ENCODE measurements around the gene ARHGAP26.

The ARHGAP26 gene

DNA sequence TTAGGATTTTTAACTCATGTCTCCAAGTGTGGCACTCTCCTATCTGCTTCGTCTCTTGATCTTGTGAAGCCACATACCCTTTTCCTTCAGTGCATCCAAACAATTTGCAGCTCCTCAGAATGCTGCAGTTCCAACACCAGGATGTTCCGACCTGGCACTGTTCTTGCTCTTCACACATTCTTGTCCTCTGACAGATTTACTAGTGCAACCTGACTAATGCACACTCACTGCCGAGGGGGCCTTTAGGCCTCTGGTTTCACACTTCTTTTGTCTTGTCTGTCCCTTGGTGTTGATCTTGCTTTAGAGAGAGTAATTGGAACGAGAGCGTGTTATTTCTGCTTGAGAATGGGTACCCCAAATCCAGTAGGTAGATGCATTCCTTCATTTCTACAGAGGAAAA lies 15.0 kb downstream of the ARHGAP26 start:
- no peak for DNase-seq

DNA sequence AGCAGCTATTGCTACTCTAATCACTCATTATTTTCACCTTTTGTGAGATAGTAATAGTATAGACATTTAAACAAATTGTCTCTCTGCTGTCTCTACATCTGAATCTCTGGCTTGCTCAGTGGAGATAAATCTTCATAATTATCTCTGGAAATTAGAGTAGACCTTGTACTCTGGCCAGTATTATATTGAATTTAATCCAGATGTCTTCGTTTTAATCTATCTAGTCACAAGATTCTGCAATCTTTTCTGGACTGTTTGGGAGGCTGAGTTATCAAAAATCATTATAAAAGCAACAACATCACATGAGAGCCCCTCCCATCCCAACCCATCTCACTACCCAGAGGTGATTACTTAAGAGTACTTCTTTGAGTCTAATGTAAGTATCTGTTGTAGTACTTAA lies 19.0 kb downstream of the ARHGAP26 start:
- no peak for DNase-seq

DNA sequence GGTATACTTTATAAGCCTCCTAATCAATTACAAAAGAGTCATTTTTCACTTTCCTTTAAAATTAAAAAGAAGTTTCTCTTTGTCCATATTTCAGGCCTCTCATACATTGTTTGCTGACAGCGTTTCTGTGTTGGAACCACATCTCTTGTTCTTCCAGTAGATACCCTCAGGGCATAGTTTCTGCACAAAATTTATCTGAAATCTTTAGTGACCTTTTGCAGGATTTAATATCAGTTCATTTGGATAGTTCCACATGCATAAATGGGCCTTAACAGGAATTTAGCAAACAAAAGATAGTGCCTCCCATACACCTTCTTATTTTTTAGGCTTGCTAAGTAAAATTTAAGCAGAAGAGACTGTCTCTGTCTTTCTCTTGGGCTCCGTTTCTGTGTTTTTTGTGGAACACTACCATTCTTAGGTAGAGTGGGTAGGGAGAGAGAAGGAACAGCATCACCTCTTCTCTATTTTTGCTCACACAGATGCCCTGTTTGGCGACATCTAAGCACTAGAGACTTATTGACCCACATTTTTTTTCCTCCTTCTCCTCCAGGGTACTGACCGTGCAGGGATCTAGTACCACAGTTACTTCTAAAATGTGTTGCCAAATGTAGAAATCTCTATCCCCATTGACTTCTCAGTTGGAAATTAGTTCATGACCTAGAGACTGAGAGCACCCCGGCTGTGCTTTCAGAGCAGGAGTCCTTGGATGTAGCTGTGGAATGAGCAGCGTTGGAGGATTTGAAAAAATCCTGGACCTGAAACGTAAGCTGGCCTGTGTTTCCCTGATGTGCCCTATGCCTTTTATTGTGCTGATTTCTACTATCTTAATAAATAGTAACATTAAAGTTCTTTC lies 22.1 kb downstream of the ARHGAP26 start:
- DNase-seq, result no peak

DNA sequence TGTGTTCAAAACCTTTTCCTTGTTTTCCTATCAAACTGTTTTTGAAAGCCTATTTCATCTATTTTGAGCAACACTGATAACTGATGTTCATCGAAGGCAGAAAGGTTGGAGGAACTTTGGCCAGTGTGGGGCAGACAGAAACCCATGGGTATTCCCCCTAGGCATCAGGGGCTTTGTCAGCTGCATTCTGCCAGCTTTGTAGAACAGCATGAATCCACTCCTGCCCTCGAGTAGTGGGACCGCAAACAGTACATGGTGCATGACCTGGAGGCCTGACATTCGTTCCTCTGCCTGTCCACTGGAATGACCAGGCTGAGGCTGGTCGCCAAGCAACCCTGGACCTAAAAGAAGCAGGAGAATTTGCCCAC lies 22.7 kb downstream of the ARHGAP26 start:
- no peak for DNase-seq

DNA sequence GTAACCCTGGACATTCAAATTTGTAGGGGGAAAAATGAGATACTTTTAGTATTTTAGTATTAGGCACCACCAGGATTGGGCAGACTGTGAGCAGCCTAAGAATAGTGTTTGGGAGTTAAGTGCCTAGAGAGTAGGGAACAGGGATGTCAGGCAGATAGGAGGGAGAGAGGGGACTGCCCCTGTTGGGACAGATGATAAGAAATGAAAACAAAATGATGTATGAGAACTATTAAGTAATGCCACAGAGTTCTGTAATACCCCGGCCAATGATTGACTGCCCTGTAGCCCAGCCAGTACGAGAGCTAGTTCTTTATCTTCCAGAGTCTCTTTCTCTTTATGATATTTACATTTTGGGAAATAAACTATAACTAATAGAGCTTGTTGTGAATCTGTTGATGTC lies 24.4 kb downstream of the ARHGAP26 start:
- DNase-seq, result no peak

DNA sequence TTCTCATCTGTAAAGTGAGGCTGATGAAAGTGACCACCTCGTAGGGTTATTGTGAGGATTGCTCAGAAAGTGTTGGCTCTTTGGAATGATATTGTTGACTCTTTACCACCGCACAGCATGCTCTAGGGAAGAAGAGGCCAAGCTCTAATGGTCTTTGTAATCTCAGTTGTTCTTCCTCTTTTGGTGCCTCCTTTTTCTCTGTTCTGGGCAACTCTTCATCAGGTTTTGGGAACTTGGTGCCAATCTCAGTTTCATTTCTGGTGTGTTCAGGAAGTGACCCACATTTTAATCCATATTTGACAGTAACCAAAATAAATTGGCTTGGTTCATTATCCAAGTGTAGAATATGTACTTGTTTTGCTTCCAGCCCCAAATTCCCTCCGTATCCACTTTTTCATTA lies 25.1 kb downstream of the ARHGAP26 start:
- no peak for DNase-seq

DNA sequence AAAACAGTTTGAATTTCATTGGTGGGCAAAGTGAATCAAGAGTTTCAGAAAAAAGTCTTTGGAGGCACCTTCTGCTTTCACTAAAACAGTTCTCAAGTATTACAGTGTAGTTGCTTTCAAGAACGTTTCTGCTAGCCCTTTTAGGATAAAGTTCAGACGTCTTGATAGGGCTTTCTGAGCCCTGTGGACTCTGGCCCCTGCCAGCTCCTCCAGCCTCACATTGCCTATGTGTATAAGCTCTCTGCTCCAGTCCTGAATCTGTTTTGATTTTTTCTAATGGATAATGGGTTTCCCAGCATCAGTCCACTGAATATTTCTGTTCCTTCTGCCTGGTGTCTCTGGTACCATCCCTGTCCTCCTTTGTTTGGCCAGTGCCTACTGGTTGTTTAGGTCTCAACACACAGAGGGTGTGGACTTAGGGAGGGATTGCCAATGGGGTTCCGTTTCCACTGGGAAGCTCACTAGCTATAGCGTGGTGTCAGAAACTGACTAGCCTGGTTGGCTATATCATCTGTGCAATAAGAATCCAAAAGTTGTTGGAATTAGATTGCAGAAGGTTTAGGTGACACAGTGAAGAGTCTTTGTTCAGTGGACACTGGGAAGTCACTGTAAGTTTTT lies 26.4 kb downstream of the ARHGAP26 start:
- DNase-seq, result no peak

DNA sequence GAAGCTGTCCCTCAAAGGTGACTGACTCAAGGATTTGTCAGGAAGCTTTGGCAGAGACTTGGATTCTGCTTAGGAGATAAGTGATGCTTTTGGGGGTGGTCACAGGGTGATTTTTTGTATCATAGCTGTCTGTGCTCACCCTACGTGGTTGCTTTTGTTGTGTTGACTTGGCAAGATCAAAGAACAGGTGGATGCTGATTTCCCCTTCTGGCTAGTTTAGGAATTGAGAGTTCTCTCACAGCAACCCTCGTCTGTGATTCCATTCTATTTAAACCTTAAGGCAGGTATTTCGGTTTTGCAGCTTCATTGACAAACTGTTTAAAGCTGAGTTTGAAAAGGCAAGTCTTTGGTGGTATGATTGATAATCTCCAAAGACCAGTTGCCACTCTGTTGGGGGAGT lies 27.2 kb downstream of the ARHGAP26 start:
- no peak for DNase-seq

DNA sequence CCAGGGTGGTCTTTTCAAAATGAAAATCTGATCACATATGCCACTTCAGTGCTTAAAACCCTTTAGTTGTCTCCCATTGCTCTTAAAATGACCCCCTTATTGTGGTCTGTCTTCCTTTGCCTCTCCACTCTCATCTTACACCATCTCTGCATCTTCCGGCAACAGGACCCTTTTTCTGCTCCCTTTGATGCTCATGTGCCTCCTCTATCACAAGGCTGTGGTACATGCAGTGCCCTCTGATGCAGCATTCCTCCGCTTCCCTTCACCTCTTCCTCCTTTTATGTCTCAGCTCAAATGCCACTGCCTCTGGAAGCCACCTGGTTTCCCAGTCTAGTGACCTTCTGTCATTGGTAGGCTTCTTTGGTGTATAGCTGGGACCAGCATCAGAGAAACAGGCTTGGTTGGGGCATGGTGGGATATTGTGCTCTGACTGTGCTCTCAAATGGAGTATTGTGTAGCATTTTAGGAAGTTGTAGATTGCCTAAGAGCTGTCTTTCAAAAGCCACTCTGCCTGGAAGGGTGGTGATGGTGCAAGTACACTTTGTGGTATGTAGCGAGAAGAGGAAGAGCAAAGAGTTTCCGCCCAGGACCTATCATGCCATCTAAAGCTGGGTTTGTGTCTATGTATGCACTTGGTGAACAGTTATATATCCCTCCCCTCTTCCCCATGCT lies 28.1 kb downstream of the ARHGAP26 start:
- no peak for DNase-seq

DNA sequence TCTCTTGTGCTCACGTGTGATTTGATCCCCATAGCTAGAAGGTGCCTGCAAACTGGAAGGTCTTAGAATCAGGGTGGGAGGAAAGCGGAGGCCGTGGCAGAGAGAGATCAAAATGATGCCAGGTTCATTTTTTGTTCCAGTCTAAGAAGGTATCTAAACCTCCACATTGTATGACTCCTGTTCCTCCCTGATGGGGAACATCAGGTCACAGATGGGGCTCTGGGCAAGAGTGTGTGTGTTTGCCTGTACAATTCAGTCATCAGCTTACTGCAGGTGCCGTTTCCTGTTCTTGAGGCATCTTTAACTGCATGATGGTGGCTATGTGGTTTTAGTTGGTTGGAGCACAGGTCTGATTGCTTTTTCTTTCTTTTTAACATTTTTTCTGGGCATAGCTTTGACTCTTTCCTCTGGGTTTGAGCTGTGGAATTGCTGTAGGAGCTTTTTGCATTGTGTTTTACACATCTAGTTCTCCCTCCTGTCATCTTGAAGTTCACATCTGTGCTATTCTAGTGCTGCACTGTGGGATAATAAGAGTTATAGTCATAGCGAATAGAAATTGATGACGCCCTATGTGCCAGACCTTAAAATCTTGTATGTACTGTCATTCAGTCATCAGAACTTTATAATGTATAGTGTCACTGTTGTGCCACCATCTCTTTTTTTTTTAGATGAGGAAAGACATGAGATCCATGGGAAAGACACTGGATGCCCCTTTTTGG lies 30.8 kb downstream of the ARHGAP26 start:
- no peak for DNase-seq

DNA sequence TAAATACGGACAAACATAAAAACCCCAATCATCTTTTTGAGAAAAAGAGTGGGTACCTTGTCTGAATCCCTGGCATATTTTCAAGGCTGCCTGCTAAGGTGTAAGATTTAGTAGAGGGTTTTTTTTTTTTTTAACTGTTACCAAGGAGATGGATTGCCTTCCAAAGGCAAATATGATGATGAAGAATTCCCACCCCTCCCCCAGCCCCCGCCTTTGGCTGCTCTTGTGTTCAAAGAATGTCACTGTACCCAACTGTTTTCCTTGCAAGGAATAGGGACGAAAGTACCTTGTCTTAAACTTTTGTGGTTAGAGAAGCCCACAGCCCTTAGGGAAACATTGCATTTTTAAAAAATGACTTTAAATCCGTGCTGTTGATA lies 31.3 kb downstream of the ARHGAP26 start:
- no peak for DNase-seq

DNA sequence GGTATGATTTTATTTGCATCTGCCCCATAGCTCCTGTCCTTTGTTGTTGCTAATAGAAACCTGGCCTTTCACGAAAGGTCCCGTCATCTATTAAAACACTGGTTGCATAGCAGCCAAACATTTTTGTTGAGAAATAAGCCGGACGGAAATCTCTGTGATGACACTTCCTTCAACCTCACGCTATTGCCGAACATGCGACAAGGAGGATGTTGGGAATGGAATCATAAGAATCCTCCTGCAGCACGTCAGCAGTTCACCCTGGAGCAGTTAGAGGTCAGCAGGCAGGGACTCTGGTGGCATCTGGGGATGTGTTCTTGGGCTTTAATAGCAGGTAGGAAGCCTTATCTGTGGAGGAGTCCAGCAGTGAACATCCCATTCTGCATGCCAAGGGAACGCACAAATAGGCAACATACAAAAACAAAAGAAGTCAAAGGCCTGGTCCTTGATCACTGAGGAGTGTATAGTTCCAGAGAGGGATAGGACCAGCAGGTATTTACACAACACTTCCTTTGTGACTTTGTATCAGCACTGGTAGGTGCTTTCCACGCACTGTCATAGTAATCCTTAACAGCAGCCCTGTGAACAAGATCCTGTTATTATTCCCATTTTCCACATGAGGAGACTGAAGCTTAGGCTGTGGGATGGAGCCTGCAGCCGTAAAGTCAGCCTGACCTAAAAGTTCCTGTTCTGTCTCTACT lies 33.4 kb downstream of the ARHGAP26 start:
- DNase-seq, result no peak

DNA sequence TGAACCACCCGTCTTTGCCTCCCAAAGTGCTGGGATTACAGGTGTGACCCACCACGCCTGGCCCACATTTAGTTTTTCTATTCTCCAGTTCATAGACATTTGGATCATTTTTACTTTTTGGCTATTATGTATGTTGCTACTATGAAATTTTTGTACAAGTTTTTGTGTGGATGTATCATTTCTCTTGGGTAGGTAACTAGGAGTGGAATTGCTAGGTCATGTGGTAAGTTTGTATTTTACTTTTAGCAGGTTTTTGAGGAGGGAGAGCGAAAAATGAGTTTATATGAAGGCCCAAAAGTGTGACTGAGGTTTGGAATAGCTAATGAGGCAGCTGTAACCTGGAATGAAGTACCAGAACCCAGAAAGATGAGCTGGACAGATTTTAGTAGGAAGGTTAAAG lies 35.2 kb downstream of the ARHGAP26 start:
- no peak for DNase-seq

DNA sequence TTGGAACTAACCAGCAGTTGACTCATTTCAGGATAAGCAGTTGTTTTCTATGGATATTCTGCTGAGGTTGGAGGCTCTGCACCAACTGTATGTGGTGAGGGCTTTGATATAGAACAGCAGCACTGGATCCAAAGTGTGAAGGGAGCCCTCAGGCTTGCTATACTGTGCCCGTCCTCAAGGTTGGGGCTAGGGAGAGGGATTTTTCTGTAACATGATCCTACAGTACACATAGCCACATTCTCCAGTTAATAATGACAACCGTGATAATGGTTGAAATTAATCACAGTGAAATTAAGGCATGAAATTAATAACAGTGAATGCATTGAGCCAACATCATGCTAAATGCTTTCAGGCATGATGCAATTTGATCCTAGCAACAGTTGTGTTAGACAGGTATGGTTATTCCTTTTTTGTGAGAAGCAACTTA lies 36.7 kb downstream of the ARHGAP26 start:
- no peak for DNase-seq

DNA sequence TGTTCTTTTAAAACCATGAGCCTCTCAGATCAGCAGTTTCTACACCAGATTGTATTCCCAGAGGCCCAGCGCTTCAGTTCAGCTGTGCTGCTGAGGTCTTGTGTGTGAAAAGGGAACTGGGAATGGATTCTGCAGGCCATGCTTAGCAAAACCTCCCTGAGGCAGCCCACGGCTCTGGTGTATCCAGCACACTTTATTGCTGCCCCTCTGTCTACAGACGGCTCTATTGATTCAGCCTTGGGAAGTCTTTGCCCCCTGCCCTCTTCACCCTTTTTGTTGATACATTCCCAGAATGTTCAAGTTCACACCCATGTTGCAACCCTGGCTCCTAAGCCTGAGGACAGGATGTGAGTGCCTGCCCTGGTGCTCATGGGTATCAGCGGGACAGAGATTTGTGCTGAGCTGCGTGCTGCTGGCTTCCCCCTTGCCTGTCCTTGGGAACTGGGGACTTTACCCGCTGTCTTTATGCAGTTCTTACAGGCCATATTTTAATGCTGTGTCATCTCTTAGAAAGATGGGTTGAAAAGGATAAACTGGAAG lies 37.3 kb downstream of the ARHGAP26 start:
- no peak for DNase-seq

DNA sequence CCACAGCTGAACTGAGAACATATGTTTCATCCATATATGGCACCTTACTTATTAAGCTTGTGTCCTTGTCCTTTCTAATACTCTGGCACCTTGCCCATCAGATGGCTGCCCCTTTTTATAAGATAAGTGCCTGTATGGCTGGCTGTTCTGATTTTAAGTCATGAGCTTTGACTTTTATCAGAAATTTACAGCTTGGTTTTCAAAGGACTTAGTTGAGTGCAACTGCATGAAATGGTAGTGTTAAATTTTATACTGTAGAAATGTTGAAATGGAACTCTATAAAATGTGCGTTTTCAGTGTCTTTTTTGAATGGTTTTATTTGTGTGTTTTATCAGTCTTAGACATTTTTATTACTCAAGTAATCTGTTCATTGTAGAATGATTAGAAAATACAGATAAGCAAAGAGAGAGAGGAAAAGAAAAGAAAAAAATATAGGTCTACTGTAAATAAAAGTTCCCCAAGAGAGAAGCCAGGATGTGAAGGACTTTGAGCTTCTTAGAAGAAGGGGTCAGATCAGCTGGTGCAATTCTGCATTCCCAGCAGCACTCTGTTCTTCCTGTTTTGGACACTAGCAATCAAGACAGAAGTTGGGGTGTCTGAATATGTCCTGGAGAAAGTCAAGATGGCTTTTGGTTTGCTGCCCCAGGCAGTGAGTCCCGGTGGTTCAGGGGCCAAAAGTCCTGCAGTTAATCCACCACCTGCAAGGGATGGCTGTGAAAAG lies 38.9 kb downstream of the ARHGAP26 start:
- no peak for DNase-seq

DNA sequence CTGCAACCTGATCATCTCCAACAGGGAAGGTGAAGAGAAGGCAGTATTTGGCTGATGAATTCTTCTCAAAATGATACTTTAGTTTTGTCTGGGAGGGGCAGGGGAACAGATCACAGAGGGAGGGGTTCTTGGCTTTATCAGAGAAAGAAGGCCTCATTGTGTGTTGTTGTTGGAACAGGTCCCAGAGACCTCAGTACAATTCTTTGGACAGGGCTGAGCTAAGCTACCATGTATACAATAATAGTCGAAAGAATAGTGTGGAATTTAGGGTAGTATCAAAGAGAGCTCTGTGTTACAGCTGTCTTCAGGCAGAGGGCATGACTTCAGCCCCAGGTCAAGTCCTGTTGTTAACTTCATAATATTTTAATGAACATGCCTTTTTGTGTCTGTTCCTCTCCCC lies 39.9 kb downstream of the ARHGAP26 start:
- DNase-seq, result no peak

DNA sequence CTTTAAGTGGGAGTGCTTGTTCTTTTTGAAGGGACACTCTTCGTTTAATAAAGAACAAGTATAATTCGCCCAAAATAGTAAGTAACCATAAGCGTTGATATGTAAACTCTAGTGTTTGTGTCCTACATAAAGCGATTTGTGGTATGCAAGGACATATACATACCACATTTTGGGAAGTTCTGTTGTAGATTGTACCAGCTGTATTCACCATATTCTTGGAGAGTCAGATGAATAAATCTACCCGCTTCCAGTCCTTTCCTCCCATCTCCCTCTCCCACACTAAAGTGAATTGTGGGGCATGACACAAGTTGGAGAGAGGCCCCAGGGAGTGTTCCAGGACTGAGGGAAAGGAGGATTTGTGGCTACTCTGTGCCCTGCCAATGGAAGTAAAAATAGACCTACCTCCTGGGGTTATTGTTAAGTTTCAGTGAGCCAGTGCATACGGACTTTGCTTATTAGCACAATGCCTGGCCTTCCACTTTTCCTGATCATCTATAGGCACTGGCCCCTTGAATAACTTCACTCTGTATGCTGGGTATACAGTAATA lies 40.6 kb downstream of the ARHGAP26 start:
- no peak for DNase-seq

DNA sequence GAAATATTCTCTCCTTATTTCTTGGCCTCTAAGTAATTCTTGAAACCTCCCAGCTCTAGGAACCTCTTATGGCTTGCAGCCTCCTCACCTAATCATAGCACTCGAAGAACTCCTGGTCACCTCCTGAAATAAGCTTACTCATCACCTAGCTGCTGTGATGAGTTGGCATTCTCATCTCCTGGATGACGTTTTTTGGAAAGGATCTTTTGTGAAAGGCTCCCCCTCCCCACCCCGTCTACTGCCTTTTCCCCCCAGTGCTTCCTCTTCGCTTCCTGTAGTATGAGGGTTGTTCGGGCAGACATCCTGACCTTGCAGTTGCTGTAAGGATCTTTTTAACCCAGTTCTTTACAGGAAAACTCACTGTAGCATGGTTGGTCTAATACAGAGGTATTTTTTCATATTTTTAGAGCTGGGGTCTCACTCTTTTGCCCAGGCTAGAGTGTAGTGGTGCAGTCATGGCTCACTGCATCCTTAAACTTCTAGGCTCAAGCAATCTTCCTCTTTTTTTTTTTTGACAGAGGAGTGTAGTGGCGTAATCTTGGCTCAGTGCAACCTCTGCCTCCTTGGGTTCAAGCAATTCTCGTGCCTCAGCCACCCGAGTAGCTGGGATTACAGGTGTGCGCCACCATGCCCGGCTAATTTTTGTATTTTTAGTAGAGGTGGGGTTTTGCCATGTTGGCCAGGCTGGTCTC lies 41.8 kb downstream of the ARHGAP26 start:
- no peak for DNase-seq

DNA sequence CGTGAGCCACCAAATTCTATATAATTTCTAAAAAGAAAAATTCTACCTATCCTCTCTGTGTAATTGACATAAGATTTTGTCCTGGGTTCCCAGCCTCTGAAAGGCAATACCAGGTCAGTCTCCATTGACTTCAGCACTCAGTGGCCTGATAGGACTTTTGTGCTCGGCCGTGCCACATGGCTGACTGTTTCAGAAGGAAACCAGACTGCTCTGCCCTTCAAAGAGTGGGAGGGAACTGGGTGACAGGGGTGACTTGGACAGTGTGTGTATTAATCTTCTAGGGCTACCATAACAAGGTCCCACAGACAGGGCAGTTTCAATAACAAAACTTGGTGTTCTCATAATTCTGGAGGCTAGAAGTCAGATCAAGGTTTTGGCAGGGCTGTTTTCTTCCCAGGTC lies 43.0 kb downstream of the ARHGAP26 start:
- no peak for DNase-seq

DNA sequence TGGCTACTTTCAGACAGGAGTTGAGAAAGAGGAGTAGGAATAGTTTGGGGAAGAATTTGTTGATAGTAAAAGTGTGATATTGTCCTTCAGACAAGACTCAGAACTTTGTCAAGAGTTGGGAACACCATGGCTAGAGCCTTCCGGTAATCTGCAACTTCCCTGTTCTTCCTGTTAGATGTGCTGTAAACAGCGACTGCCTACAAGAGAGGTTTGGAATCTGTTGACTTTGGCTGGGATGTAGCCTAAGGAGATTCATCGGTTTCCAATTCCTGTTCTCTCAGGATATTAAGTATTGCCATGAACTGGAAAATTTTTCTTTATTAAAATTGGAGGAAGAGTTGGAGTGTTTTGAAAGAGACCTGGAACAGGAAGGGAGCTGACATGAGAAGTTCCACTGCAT lies 43.9 kb downstream of the ARHGAP26 start:
- DNase-seq, result no peak

Data from NCI-H1436 treated with DMSO at 0.1 percent for 48 hours (cell line).